HG03066 (cell line): ENCODE measurements around the gene PHF21B.
"Not testable (repeated sequence)": the region's sequence is repeated elsewhere in the genome, so short reads cannot be mapped to it uniquely, and the experiment has no call there.

ENCODE experiments used
- ATAC-seq: cut with Tn5 transposase; IDR thresholded peaks from one replicate; pipeline ENCODE4 v1.9.1; 2021; ENCODE audit warnings: low read depth; ENCODE audit not compliant: unreplicated experiment

Gene PHF21B

DNA sequence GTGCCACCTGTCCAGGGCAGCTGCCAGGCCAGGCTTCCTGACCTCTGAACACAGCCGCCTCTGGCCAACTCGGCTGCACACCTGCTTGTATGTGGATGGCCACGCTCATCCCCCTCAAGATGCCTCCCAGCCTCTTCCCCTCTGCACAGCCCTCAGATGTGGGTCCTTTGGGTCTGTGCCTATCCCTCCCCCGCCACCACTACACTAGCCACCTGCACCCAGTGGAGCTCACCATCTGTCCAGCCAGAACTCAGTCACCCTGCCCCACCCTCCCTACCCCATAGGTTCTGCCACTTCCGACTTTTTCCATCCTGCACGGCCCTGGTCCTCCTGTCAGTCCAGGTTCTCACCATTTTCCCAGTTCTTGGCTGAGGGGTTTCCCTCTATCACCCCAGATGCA lies 44.6 kb downstream of the PHF21B start:
- no peak for ATAC-seq

DNA sequence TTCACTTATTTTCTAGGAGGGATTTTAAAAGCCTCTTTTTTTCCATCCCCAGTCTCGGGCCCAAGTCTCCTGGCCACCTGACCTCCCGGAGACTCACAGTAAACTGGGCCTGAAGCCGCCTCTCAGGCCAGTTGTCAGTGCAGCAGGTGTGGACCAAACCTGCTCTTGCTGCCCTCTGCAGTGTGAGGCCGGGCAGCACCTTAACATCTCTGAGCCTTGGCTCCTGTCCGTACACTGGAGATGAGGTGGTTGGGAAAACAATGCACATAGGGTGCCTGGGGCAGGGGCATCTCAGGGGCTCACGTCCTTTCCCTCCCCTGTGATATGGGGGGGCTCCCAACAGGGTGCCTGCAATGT lies 45.1 kb downstream of the PHF21B start:
- no peak for ATAC-seq

DNA sequence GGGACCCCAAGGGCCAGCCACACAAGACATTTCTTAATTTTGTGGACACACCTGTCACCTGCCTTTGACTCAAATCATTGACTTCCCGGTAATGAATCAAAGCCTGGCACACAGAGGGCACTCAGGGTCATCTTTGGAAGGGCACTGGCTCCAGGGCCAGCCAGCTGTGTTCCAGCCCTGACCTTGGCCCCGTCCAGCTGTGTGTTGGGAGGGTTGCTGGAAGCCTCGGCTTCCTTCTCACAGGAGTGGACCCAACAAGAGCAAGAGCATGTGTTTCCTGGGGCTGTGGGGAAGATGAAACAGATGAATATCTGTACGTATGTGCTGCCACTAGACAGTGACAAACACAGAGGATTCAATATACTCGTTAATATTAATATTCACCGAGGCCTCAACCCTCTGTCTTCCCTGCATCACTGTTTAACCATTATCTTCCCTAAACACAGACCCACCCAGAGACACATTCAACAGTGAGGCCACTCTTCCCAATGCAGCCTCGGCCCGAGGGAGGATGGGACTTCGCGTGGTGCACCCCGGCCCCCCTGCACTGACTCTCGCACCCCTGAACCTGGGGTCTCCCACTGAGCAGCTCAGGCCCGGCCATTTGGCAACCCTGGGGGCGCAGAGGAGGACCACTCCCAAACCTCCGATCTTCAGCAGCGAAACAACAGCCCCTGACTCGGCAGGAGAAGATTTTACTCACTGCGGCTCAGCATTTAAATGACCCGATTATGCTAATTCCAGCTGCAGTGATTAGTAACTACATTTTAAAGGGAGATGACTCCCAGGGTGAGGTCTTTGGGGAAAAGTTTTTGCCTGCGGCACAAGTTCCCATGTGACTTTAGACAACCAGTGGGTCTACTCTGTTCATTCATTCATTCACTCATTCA lies 45.7 kb downstream of the PHF21B start:
- ATAC-seq = no peak

DNA sequence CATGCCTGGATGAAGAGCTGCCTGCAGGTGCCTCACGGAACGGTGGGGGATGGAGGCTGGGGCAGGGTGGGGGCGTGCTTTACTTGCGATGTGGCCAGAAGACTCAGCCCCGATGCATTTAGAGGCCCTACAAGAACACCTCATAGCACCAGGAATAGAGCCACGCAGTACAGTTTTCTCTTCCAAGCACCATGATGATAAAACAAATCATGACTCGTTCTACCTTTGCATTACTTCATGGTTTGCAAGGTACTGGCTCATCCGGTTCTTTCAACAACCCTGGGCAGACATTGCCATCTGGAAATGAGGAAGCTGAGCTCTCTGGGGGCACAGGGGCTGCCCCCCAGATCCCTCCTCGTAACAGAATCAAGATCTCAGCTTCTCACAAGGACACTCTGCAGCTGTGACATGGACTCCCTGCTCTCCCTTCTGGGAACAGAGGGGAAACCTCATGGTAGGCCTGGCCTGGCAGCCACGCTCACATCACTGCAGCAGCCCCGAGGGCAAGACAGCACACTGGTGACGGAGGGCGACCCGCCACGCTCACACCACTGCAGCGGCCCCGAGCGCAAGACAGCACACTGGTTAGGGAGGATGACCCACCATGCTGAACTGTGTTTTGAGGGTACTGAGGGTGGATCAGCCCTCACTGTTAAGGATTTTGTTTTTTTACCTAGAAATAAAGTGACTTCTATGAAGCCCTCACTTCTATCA lies 46.9 kb downstream of the PHF21B start:
- ATAC-seq = no peak

DNA sequence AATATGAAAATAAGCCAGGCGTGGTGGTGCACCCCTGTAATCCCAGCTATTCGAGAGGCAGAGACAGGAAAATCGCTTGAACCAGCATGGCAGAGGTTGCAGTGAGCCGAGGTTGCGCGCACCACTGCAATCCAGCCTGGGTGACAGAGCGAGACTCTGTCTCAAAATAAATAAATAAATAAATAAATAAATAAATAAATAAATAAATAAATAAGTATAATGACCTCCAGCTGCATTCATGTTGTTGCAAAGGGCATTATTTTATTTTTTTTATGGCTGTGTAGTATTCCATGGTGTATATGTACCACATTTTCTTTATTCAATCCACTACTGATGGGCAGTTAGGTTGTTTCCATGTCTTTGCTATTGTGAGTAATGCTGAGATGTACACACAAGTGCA lies 48.1 kb downstream of the PHF21B start:
- not testable (repeated sequence) for ATAC-seq

DNA sequence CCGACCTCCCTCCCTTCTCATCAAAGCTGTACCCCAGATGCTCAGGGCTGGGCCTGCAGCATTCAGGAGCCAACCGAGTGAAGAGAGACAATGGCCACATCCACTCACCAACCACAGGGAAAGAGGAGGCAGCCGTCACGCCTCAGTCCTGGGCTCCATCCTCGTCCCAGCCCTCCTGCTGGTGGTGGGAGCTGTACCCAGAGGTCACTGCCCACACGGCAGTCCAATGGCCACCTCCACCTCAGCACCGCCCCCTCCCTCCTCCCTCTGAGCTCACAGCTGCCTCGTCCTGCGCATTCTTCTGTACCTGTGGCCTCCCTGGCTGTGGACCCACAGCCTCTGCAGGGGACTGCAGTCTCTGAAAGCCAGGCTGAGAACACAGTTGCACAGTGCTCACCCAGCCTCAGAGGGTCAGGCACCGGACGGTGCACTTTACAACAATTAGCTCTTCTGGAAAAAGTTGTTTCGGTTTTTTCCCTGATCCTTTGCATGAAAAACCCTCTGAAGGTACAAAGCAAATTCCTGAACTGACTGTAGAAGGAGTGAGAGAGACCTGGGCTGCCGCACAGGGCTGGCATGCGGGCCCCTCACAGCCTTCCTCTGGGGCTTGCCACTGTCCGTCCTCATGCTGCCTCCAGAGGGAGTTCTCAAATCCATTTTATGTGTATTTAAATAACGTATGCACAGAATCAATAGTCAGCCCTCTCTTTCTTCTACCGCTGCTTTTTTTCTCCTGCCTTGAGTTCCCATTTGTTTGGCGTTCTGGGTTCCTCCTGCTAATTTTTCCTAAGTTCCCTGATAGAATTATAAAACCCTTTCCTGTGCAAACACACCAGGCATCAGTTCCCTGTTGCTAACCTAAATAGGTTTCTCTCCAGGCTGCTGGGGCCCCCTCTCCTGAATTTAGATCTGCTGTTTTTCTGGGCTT lies 52.7 kb downstream of the PHF21B start:
- no peak for ATAC-seq

DNA sequence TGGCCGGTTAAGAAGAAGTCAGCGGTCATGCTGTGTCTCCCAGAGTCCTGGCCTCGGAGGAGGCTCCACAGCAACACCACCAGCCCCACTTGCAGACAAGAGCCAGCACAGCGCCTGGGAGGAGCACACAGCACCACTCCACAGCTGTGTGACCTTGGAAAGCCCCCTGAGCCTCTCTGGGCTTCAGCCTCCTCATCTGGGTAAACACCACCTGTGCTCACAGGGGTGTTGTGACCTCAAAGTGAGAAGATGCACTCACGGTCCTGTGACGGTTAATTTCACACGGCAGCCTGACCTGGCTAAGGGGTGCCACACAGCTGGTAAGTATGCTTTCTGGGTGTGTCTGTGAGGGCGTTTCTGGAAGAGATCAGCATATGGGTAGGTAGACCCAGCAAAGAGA lies 54.7 kb downstream of the PHF21B start:
- ATAC-seq = no peak

DNA sequence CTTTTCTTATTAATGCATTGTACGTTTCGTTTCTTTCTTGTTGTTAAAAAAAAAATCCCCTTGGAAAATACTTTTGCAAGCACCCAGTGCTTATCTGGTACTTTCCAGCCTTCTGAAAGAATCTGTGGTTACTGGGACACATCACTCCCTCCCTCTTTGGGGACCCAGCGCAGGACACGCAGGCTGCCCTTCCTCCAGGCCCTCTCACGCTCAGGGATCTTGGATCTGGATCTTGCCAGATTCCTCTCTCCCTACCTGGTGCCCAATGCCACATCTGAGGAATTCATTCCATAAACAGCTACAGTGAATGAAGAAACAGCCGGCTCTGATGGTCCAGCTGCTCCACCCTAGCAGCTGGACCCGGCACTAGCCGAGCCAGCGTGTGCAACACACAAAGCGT lies 55.7 kb downstream of the PHF21B start:
- ATAC-seq = no peak

DNA sequence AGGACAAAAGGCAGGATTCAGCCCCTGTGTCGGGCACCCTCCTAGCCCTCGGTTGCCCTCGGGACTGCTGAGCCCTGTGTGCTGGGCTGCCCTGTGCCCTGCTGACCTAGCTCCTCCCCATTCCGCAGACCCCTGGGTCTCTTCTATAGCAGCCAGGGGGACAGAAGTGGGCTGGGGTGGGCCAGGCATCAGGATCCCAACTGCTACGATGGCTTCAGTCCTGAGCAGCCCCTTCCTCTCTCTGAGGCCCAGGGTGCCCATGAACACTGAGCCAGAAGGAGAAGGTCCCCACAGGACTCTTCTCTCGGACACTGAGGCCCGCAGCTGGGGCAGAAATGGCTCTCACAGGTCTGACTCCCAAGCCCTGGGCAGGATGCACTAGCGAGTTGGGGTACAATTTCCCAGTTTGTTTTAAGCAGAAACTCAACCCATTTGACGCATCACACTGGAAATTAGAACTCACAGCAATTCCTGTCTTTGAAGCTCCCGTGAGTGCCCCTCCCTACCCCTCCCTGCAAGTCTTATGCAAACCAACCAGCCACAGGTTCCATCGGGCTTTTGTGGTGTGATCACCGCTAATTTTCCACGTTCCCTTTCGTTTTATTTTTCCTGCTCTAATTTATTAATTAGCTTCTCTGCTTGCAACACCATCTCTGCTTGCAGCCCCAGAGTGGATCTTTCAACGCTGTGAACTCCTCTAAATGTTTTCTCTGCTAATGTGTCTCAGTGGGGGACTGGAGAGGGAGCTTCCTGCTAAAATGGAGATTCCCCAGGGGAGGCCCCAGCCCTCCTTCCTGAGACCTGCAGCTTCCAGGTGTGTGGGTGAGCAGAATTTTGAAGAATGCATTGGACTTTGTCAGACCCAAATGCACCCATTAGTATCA lies 56.7 kb downstream of the PHF21B start:
- no peak for ATAC-seq

DNA sequence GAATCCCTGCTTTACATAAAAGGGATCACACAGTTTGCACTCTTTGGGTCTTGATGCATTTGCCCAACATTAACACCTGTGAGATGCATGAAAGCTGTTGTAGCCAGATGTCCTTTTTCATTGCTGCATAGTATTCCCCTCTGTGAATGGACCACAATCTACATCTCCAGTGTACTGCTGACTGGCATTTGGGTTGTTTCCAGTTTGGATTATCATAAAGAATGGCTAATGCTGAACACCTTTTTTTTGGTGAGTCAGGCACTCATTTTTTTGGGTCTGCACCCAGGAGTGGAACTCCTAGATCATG lies 58.3 kb downstream of the PHF21B start:
- ATAC-seq = no peak

DNA sequence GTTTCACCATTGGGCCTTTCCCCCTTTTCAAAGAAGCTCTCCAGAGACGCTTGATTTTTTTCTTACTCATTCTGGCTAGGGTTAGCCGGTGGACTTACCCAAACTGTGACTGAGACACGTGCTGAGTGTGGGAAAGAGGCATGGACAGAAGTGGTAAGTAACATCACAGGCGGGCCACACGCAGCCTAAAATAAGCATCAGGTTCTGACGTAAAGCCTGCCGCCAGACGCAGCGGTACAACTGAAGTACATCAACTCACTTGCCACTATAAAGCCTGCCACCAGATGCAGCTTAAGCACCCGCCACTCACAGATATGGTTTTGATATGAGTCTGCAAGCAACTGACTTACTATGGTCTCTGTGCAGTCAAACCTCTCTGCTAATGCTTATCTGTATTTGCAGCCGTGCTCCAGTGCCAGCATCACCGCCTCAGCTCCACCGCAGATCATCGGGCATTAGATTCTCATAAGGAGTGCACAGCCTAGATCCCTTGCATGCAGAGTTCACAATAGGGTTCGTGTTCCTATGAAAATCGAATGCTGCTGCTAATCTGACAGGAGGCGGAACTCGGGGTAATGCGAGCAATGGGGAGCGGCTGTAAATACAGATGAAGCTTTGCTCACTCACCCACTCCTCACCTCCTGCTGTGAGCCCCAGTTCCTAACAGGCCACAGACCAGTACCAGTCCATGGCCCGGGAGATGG lies 58.8 kb downstream of the PHF21B start:
- ATAC-seq = no peak

DNA sequence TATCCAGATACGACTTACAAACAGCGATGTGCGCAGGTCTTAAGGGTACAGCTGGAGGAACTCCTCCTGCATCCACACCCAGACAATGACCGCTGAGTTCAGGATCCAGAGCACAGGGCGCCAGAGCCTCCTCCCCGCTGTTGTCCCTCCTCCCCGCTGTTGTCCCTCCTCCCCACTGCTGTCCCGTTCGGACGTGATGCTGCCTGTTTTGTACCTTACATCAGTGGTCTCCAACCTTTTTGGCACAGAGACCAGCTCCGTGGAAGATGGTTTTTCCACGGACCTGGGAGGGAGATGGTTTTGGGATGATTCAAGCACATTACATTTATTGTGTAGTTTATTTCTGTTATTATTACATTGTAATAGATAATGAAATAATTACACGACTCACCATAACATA lies 62.0 kb downstream of the PHF21B start:
- no peak for ATAC-seq

DNA sequence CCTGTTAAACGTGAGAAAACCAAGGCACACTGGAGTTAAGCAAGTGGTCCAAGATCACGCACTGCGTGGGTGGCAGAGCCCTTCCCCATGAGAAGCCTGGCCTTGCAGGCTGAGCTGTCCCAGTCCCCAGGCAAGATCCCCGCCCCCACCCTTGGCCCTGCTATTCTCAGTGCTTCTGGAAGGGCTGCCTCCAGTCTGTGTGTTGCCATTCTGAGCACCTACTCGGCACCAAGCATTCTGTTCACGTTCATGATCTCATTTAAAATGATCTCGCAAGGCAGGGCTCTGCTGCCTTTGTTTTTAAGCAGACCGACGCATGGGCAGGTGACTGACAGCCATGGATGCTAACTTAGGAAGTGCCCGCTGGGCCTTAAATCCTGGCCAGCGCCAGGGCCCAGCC lies 62.8 kb downstream of the PHF21B start:
- no peak for ATAC-seq

DNA sequence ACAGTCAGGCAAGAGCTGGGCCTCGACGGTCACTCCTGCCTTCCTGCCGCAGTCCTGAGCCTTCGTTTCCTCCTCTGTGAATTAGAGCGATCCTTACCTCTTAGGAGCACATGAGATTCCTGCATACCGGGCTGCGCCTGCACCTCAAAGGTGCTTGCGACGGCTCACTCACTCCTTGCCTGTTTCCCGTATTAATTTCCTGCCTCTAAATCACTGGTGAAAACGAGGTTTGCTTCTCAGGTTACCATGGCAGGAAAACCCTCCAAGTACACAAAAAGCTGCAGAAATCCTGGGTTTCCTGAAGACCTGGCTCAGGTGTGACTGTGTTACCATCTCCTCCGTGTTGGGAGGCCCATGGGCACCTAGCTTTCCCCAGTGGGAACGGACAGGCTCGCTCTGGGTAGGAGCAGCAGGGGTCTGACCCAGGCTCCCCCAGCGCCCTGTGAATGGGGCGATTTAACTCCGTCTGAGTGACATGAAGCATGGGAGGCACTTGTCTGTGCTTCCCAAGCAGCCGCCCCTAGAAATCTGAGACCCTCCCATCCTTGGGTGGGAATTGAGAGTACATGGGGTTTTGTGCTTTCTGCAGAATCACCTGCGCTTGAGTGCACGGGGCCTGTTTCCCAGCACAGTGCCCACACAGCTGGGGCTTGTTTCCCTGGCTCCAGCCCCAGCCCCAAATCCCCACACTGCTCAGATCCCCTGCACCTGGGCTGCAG lies 64.8 kb downstream of the PHF21B start:
- no peak for ATAC-seq

DNA sequence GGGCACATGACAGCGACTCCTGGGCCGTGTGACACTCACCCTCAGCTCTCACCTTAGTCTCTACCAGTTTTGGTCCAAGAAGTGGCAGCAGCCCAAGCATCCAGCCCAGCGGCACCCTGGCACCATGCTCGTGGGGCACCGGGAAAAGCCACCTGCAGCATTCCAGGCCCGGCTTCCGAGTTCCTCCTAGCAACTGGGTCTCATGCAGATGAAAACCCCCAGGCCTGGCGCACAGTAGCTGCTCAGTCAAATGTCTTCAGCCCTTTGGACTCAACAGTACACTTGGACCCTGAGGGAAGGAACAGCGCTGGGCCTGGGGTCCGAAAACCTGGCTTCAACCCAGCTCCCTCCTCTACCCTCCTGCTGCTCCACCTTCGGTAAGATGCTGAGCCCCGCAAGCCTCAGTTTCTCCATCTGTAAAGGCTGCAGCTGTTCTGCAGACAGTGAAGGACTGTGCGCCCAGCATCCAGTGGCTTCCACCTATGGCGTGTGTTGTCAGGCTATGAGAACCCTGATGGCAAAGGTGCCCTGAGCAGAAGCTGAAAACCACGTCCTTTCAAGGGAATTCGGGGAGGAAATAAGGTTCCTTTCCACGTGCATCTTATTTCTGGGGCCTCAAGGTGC lies 66.0 kb downstream of the PHF21B start:
- ATAC-seq = no peak

DNA sequence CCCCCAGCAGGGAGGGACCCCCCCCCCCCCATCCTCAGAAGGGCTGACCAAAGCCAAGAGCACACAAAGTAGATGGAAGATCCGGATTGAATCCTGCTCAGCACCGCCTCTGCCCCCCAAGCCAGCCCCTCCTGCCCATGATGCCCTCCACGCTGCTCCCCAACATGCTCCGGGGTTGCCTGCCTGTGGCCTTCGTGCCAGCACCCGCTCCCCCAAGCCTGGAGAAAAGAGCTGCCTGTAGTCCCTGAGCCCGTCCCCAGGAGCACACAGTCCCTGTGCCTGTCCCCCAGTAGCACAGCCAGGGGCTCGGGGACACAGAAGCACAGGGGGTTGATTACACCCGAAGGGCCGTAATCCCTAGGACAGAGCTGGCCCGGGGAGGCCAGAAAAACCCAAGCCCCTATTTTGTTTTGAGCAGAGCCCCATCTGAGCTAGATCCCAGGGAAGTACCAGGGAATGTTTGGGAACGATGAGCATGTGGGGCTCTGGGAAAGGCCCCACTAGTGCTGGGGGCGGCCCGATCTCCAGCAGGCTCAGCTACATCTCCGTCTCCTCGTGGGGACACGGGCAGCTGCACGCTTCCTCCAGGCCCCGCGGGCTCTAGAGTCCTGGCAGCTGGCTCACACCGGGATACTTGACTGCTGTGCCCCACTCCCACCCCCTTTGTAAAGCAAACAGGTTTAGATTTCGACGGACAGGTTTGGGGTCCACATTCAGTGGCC lies 66.7 kb downstream of the PHF21B start:
- no peak for ATAC-seq

DNA sequence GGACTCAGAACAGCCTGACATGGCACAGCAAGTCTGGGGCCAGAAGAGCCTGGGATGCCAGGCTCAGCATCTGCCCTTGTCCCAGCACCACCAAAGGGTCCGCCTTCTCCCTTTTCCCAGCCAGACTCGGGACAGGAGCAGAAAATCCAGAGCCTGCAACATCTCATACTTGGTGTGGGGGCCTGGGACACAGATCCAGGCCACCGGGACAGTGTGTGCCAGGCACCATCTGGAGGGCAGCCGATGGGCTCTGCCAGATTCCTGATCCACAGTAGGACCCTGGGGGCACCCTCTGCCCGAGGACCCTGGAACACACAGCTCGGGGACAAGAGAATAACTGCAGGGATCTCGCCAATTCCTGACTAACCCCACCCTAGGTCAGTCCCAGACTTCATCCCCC lies 67.7 kb downstream of the PHF21B start:
- no peak for ATAC-seq

DNA sequence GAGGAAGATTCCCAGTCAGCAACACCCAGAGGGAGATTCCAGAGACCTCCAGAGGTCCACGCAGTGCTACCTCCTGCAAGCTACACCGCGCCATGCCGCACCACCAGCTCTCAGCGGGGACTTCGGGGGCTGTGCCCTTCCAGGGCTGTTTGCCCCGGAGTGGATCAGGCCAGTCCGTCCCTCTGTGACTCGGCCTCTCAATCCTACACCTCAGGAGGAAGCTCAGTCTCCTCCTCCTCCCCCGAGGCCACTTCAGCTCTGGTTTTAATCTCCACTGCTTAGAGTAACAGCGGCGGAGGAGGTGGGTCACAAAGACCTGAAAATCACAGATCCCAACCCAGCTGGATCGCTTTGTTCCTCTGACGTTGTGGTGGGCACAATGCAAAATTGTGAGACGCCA lies 68.6 kb downstream of the PHF21B start:
- no peak for ATAC-seq
